ENCODE results near the gene ASCL4.

Gene ASCL4

DNA sequence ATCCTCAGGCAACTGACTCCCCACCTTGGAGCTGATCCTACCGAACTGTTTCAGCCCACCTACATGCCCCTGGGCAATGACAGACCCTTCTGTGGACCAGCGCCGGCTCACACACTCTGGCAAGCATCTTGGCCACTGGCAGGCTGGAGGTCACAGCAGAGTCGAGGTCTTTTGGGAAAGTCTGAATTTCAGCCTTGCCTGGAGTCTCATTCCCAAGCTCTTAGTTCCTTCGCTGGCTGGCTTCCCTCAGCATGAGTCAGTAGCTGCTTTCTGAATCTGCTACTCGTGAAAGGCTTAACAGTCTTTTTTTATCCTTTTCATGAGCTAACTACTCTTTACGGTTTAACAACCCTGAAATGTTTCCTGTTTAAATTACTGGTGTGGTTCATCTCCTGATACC lies 44.5 kb downstream of the ASCL4 start:
- ATAC-seq (ENCODE audit: low read depth) (peak; percentile 36; the same call in 1 of the 3 replicates), DNase-seq (ENCODE audit: low spot score) (no peak)
- TF ChIP-seq, protein P1, sequence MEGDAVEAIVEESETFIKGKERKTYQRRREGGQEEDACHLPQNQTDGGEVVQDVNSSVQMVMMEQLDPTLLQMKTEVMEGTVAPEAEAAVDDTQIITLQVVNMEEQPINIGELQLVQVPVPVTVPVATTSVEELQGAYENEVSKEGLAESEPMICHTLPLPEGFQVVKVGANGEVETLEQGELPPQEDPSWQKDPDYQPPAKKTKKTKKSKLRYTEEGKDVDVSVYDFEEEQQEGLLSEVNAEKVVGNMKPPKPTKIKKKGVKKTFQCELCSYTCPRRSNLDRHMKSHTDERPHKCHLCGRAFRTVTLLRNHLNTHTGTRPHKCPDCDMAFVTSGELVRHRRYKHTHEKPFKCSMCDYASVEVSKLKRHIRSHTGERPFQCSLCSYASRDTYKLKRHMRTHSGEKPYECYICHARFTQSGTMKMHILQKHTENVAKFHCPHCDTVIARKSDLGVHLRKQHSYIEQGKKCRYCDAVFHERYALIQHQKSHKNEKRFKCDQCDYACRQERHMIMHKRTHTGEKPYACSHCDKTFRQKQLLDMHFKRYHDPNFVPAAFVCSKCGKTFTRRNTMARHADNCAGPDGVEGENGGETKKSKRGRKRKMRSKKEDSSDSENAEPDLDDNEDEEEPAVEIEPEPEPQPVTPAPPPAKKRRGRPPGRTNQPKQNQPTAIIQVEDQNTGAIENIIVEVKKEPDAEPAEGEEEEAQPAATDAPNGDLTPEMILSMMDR (IDR thresholded peaks at IDR 0.05; ENCODE audit: poor library complexity, severe bottlenecking) = no peak
- H3K4me1 ChIP-seq (ENCODE audit: insufficient read depth, poor library complexity, severe bottlenecking) = no peaks in the 10 kb centered on the region
- no peak overlapping the region for H3K4me3 ChIP-seq (ENCODE audit: severe bottlenecking)
- H3K27me3 ChIP-seq (ENCODE audit: insufficient read depth, poor library complexity, severe bottlenecking) = no peaks in the 10 kb centered on the region
- H3K9me3 ChIP-seq (ENCODE audit: severe bottlenecking) = peaks cover 3% of the 10 kb centered on the region
- H3K36me3 ChIP-seq (ENCODE audit: low read depth) = no peaks in the 10 kb centered on the region
- H3K27ac ChIP-seq (ENCODE audit: poor library complexity, severe bottlenecking) = no peak overlapping the region

DNA sequence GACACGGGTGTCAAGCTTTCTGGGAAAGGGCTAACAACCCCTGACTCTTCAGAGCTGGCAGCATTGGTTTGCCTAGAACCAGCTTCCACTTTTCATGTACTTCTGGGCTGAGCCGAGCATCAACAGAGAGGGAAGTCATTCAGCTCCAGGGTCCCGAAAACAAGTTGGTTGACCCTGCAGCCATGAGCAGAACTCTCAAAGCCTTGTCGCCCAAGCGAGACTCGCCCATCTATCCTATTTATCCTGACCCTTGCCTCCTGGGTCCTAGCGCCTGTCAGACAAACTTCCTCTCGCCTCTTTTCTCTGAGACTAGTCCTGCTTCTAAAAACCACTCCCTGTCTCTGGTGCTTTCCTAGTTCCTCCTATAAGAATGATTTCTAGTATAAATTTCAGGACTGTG lies 47.9 kb downstream of the ASCL4 start:
- ATAC-seq (ENCODE audit: low read depth) (no peak), DNase-seq (ENCODE audit: low spot score) (no peak)
- Histone ChIP-seq H3K27me3 (ENCODE audit: insufficient read depth, poor library complexity, severe bottlenecking) (no peaks in the 10 kb centered on the region), H3K4me3 (ENCODE audit: severe bottlenecking) (no peak overlapping the region), H3K9me3 (ENCODE audit: severe bottlenecking) (peaks cover 2% of the 10 kb centered on the region), H3K27ac (ENCODE audit: poor library complexity, severe bottlenecking) (no peak overlapping the region), H3K4me1 (ENCODE audit: insufficient read depth, poor library complexity, severe bottlenecking) (no peaks in the 10 kb centered on the region), H3K36me3 (ENCODE audit: low read depth) (no peaks in the 10 kb centered on the region)
- TF ChIP-seq, protein P1 (IDR thresholded peaks at IDR 0.05; ENCODE audit: poor library complexity, severe bottlenecking) = no peak
